Thyroid gland (tissue), 4 donors: Measurements from ENCODE around the gene PTPRZ1. TPM values are rescaled to one million over a fixed set of nuclear protein-coding genes. Genes with fewer than 3 reads are reported as not detected.

Source experiments
- DNase-seq, 2 donors: peaks; one replicate each; pipeline ENCODE4 v3.0.0-alpha.2; 2019
- H3K27ac ChIP-seq, 3 donors: fragments of 200-600 bp; sonication (generic); 1 replicate in 2 of 3; 2 replicates in 1 of 3; pipeline ENCODE4 v1.5.1; 2016 to 2019; ENCODE audit warnings: mild to moderate bottlenecking in 1 of 3, moderate library complexity in 1 of 3
- H3K27me3 ChIP-seq: fragments of 200-600 bp; sonication (generic); one replicate; pipeline ENCODE4 v1.5.1; 2019
- H3K36me3 ChIP-seq, 2 donors: fragments of 200-600 bp; sonication (generic); one replicate each; pipeline ENCODE4 v1.5.1; 2016 to 2019
- H3K4me1 ChIP-seq, 2 donors: fragments of 200-600 bp; sonication (generic); one replicate each; pipeline ENCODE4 v1.5.1; 2017 to 2019
- H3K4me3 ChIP-seq, 3 donors: fragments of 200-600 bp; sonication (generic); replicated peaks in 1 of 3; 1 replicate in 2 of 3; 2 replicates in 1 of 3; pipeline ENCODE4 v1.5.1; 2016; ENCODE audit warnings: mild to moderate bottlenecking in 1 of 3
- H3K9me3 ChIP-seq: fragments of 200-600 bp; sonication (generic); one replicate; pipeline ENCODE4 v1.5.1; 2017
- CTCF ChIP-seq, 6 experiments: fragments of 200-600 bp in 3 of 6; fragments of 450-650 bp in 3 of 6; sonication (generic) in 3 of 6; IDR thresholded peaks; one replicate each; pipeline ENCODE4 v1.5.1; 2016 to 2019; ENCODE audit warnings: antibody characterized with exemption in 6 of 6, mild to moderate bottlenecking in 2 of 6, inconsistent platforms in 1 of 6, moderate library complexity in 1 of 6
- POLR2A ChIP-seq, 2 donors: fragments of 450-650 bp; IDR thresholded peaks; one replicate each; pipeline ENCODE4 v1.6.1; 2017; ENCODE audit warnings: antibody characterized with exemption in 2 of 2, mild to moderate bottlenecking in 2 of 2, moderate library complexity in 1 of 2
- WGBS, 2 donors: methylation state at CpG; one replicate each; pipeline ENCODE4 v1.1.5; 2017; 5-methylcytosine and 5-hydroxymethylcytosine counted together
- intact Hi-C: fragments of 100-400 bp; cut with DNase I; formaldehyde crosslinking; loops from one replicate; pipeline ENCODE4 v1.15.1; 2023
- total RNA-seq, 4 donors: library from RNA; depleted of rRNA; stranded (reverse); fragments of >200 nt; gene quantifications; one replicate each; pipeline ENCODE4 v1.2.3, GENCODE V29; 2016

Gene PTPRZ1
- total RNA-seq, 4 donors from 2014 or later: 0.10 to 0.67 (median 0.11) TPM; not detected in 1

- no peak overlapping the region for H3K4me3 ChIP-seq
- TF ChIP-seq CTCF (IDR thresholded peaks at IDR 0.05): no peak
- TF ChIP-seq POLR2A (IDR thresholded peaks at IDR 0.05): no peak
- no peak overlapping the region for H3K27ac ChIP-seq
- intact Hi-C loops: no loop called here
- DNase-seq: no peak
- no peaks in the 10 kb centered on the region for H3K27me3 ChIP-seq
- no peaks in the 10 kb centered on the region for H3K36me3 ChIP-seq
- no peaks in the 10 kb centered on the region for H3K4me1 ChIP-seq
- no peaks in the 10 kb centered on the region for H3K9me3 ChIP-seq
- WGBS, 2 donors: 64 to 65% methylated on average over 4 of the region's 4 CpGs
Measured at GRCh38 chr7:121885166-121885920, 12.4 kb downstream of the PTPRZ1 start.

GRCh38 chr7:121887634-121888033 is 14.7 kb downstream of the PTPRZ1 start:
- H3K4me1 ChIP-seq: no peaks in the 10 kb centered on the region
- no peaks in the 10 kb centered on the region for H3K27me3 ChIP-seq
- no peak for TF ChIP-seq CTCF (IDR thresholded peaks at IDR 0.05)
- TF ChIP-seq POLR2A (IDR thresholded peaks at IDR 0.05): no peak
- no peak overlapping the region for H3K27ac ChIP-seq
- no peaks in the 10 kb centered on the region for H3K36me3 ChIP-seq
- 88 to 89% methylated on average over 6 of the region's 6 CpGs for WGBS, 2 donors
- intact Hi-C loops: no loop called here
- H3K9me3 ChIP-seq: no peaks in the 10 kb centered on the region
- no peak overlapping the region for H3K4me3 ChIP-seq
- DNase-seq: no peak

DNA sequence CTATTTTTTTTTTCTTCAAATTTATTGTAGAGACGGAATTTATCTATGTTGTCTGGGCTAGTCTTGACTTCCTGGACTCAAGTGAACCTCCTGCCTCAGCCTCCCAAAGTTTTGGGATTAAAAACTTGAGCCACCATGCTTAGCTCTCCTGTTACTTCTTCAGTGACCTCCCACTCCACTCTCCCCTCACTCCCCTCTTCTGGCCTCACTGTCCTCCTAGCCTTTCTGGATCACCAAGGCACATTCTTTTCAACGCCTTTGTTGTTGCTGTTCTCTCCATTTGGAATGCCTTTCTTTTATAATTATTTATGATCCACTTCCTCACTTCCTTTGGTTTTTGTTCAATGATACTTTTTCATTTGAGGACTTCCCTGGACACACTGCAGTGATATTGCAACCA is 17.9 kb downstream of the PTPRZ1 start:
- Histone ChIP-seq H3K9me3 (no peaks in the 10 kb centered on the region), H3K4me1 (no peaks in the 10 kb centered on the region), H3K27me3 (no peaks in the 10 kb centered on the region), H3K36me3 (no peaks in the 10 kb centered on the region), H3K27ac (no peak overlapping the region), H3K4me3 (no peak overlapping the region)
- no peak for DNase-seq
- intact Hi-C loops: no loop called here
- 72 to 83% methylated on average over 2 of the region's 2 CpGs for WGBS, 2 donors
- no peak for TF ChIP-seq CTCF (IDR thresholded peaks at IDR 0.05)
- no peak for TF ChIP-seq POLR2A (IDR thresholded peaks at IDR 0.05)

- Histone ChIP-seq H3K4me1 (no peaks in the 10 kb centered on the region), H3K27ac (no peak overlapping the region), H3K27me3 (no peaks in the 10 kb centered on the region), H3K36me3 (no peaks in the 10 kb centered on the region), H3K9me3 (no peaks in the 10 kb centered on the region), H3K4me3 (no peak overlapping the region)
- no peak for TF ChIP-seq POLR2A (IDR thresholded peaks at IDR 0.05)
- no peak for TF ChIP-seq CTCF (IDR thresholded peaks at IDR 0.05)
- no peak for DNase-seq
- intact Hi-C loops: no loop called here
- WGBS, 2 donors: 78 to 85% methylated on average over 2 of the region's 2 CpGs
Measured at GRCh38 chr7:121891731-121892130, 18.8 kb downstream of the PTPRZ1 start.

GRCh38 chr7:121901026-121901425 is 28.1 kb downstream of the PTPRZ1 start:
- intact Hi-C loops: no loop called here
- no peak for DNase-seq
- Histone ChIP-seq H3K9me3 (no peaks in the 10 kb centered on the region), H3K4me3 (no peak overlapping the region), H3K27me3 (no peaks in the 10 kb centered on the region), H3K27ac (no peak overlapping the region), H3K36me3 (no peaks in the 10 kb centered on the region), H3K4me1 (no peaks in the 10 kb centered on the region)
- no peak for TF ChIP-seq POLR2A (IDR thresholded peaks at IDR 0.05)
- no peak for TF ChIP-seq CTCF (IDR thresholded peaks at IDR 0.05)
- WGBS, 2 donors: 36 to 48% methylated on average over 2 of the region's 2 CpGs
